ENCODE results near the gene RAB11FIP3.
"Not testable (repeated sequence)": the region's sequence is repeated elsewhere in the genome, so short reads cannot be mapped to it uniquely, and the experiment has no call there.

Gene RAB11FIP3

GRCh38 chr16:466651-467050 lies 41.2 kb downstream of the RAB11FIP3 start:
- no peak for DNase-seq (ENCODE audit: low read depth in 2 of 2)

GRCh38 chr16:467249-467871 lies 41.9 kb downstream of the RAB11FIP3 start:
- not testable (repeated sequence) for DNase-seq (ENCODE audit: low read depth in 2 of 2)

GRCh38 chr16:468068-468821 lies 42.8 kb downstream of the RAB11FIP3 start:
- DNase-seq (ENCODE audit: low read depth in 2 of 2) = no peak

GRCh38 chr16:469459-469858 lies 44.0 kb downstream of the RAB11FIP3 start:
- DNase-seq (ENCODE audit: low read depth in 2 of 2) = not testable (repeated sequence)

GRCh38 chr16:470418-470817 lies 45.0 kb downstream of the RAB11FIP3 start:
- no peak for DNase-seq (ENCODE audit: low read depth in 2 of 2)

- no peak for DNase-seq (ENCODE audit: low read depth in 2 of 2)
These were observed 46.1 kb downstream of the RAB11FIP3 start for GRCh38 chr16:471353-472198.

GRCh38 chr16:472199-472504 lies 46.7 kb downstream of the RAB11FIP3 start:
- DNase-seq (ENCODE audit: low read depth in 2 of 2) = no peak

- no peak for DNase-seq (ENCODE audit: low read depth in 2 of 2)
These were observed 47.9 kb downstream of the RAB11FIP3 start for GRCh38 chr16:473046-474043.

- no peak for DNase-seq (ENCODE audit: low read depth in 2 of 2)
These were observed 49.1 kb downstream of the RAB11FIP3 start for GRCh38 chr16:474420-475122.

GRCh38 chr16:476039-476438 lies 50.6 kb downstream of the RAB11FIP3 start:
- DNase-seq (ENCODE audit: low read depth in 2 of 2) = no peak

GRCh38 chr16:477301-478157 lies 52.1 kb downstream of the RAB11FIP3 start:
- DNase-seq (ENCODE audit: low read depth in 2 of 2) = no peak

- not testable (repeated sequence) for DNase-seq (ENCODE audit: low read depth in 2 of 2)
These were observed 52.8 kb downstream of the RAB11FIP3 start for GRCh38 chr16:478287-478686.

- DNase-seq (ENCODE audit: low read depth in 2 of 2) = no peak
These were observed 57.2 kb downstream of the RAB11FIP3 start for GRCh38 chr16:482468-483185.

GRCh38 chr16:483341-484075 lies 58.1 kb downstream of the RAB11FIP3 start:
- no peak for DNase-seq (ENCODE audit: low read depth in 2 of 2)

- DNase-seq (ENCODE audit: low read depth in 2 of 2) = no peak
These were observed 64.2 kb downstream of the RAB11FIP3 start for GRCh38 chr16:489606-490005.

- no peak for DNase-seq (ENCODE audit: low read depth in 2 of 2)
These were observed 65.3 kb downstream of the RAB11FIP3 start for GRCh38 chr16:490768-491167.

GRCh38 chr16:491220-491919 lies 65.9 kb downstream of the RAB11FIP3 start:
- no peak for DNase-seq (ENCODE audit: low read depth in 2 of 2)

Data from stimulated activated CD8-positive, alpha-beta memory T cell treated with anti-CD3 and anti-CD28 coated beads, Interleukin-7, amount 100 ng/mL, for 1 hour (primary cell).